ENCODE measurements around the gene EPHA6.

DNA sequence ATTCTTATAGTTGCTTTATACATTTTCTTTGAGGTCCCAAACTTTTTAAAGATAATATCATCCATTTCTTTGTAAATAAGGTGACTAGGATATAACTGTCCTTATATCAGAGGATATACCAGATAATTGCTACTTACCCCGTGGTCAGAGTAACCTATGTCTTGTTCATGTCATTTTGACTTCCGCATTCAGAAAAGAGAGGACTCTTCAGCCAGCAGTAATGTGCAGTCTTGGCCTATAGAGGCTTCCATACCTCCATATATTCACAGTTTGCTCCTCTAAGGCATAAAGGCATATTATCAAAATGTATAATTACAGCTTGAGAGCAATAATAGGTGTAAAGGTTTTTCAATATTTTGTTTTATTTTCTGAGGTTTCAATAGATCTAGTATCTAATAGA, 38.5 kb downstream of the EPHA6 start:
- TF ChIP-seq, protein P1, sequence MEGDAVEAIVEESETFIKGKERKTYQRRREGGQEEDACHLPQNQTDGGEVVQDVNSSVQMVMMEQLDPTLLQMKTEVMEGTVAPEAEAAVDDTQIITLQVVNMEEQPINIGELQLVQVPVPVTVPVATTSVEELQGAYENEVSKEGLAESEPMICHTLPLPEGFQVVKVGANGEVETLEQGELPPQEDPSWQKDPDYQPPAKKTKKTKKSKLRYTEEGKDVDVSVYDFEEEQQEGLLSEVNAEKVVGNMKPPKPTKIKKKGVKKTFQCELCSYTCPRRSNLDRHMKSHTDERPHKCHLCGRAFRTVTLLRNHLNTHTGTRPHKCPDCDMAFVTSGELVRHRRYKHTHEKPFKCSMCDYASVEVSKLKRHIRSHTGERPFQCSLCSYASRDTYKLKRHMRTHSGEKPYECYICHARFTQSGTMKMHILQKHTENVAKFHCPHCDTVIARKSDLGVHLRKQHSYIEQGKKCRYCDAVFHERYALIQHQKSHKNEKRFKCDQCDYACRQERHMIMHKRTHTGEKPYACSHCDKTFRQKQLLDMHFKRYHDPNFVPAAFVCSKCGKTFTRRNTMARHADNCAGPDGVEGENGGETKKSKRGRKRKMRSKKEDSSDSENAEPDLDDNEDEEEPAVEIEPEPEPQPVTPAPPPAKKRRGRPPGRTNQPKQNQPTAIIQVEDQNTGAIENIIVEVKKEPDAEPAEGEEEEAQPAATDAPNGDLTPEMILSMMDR (IDR thresholded peaks at IDR 0.05) = no peak
- TF ChIP-seq POLR2A (IDR thresholded peaks at IDR 0.05) = no peak
- TF ChIP-seq POLR2AphosphoS5 (IDR thresholded peaks at IDR 0.05; ENCODE audit: insufficient read depth in 1 of 2, low read depth in 1 of 2) = no peak
